ENCODE measurements around the gene ILK.

GRCh38 chr11:6603287-6604080 is at the start of gene ILK, which contains the start of gene RRP8:
- TF ChIP-seq CTCF (IDR thresholded peaks at IDR 0.05; ENCODE audit: low read length) (no peak), EZH2 (IDR thresholded peaks at IDR 0.05; ENCODE audit: borderline replicate concordance, low read length) (no peak)
